Right atrium auricular region (tissue), 2 donors: ENCODE data around the gene SLC25A51. TPM values are rescaled to one million over a fixed set of nuclear protein-coding genes. Genes with fewer than 3 reads are reported as not detected.

Source experiments
- DNase-seq: peaks from one replicate; pipeline ENCODE4 v3.0.0-alpha.2; 2019; ENCODE audit warnings: low spot score
- H3K27ac ChIP-seq, 2 donors: fragments of 200-600 bp; sonication (generic); 1 replicate in 1 of 2; 2 replicates in 1 of 2; pipeline ENCODE4 v1.5.1; 2016 to 2019
- H3K27me3 ChIP-seq, 2 donors: fragments of 200-600 bp; sonication (generic); one replicate each; pipeline versions ENCODE4 v1.5.1 to v1.6.0; 2017 to 2019
- H3K36me3 ChIP-seq: fragments of 200-600 bp; sonication (generic); one replicate; pipeline ENCODE4 v1.5.1; 2016
- H3K4me1 ChIP-seq, 2 donors: fragments of 200-600 bp; sonication (generic); one replicate each; pipeline versions ENCODE4 v1.5.1 to v1.6.0; 2017 to 2019
- H3K4me3 ChIP-seq, 2 donors: fragments of 200-600 bp; sonication (generic); 1 replicate in 1 of 2; 2 replicates in 1 of 2; pipeline ENCODE4 v1.5.1; 2017 to 2019; ENCODE audit warnings: mild to moderate bottlenecking in 1 of 2, moderate library complexity in 1 of 2
- H3K9me3 ChIP-seq, 2 donors: fragments of 200-600 bp; sonication (generic); one replicate each; pipeline ENCODE4 v1.5.1; 2019
- CTCF ChIP-seq, 2 donors: fragments of 200-600 bp; sonication (generic); IDR thresholded peaks; one replicate each; pipeline ENCODE4 v1.5.1; 2019; ENCODE audit warnings: antibody characterized with exemption in 2 of 2
- total RNA-seq, 2 donors: library from RNA; depleted of rRNA; stranded (reverse); fragments of >200 nt; gene quantifications; one replicate each; pipeline ENCODE4 v1.1.0, GENCODE V29; 2016

SLC25A51 gene
- total RNA-seq, 2 donors from 2014 or later = 23.5 to 27.1 TPM

- H3K27me3 ChIP-seq = no peaks in the 10 kb centered on the region
- H3K27ac ChIP-seq = no peak overlapping the region
- H3K9me3 ChIP-seq = no peaks in the 10 kb centered on the region
- DNase-seq = no peak
- no peak for TF ChIP-seq CTCF (IDR thresholded peaks at IDR 0.05)
- no peaks in the 10 kb centered on the region for H3K36me3 ChIP-seq
- no peak overlapping the region for H3K4me3 ChIP-seq
- peaks cover 0 to 49% of the 10 kb centered on the region in 2 donors for H3K4me1 ChIP-seq
Measured at GRCh38 chr9:37927132-37927531, 23.2 kb upstream of the SLC25A51 start.

- no peak overlapping the region for H3K4me3 ChIP-seq
Measured at GRCh38 chr9:37926737-37927118, 22.8 kb upstream of the SLC25A51 start.

GRCh38 chr9:37925786-37926736, 22.1 kb upstream of the SLC25A51 start:
- no peak for DNase-seq
- Histone ChIP-seq H3K27me3 (no peaks in the 10 kb centered on the region), H3K36me3 (no peaks in the 10 kb centered on the region), H3K4me1 (peaks cover 0 to 60% of the 10 kb centered on the region in 2 donors), H3K4me3 (no peak overlapping the region), H3K9me3 (no peaks in the 10 kb centered on the region), H3K27ac (no peak overlapping the region)
- no peak for TF ChIP-seq CTCF (IDR thresholded peaks at IDR 0.05)

More at GRCh38 chr9:37926737-37927118, 22.8 kb upstream of the SLC25A51 start:
- Histone ChIP-seq H3K36me3 (no peaks in the 10 kb centered on the region), H3K4me1 (peaks cover 0 to 53% of the 10 kb centered on the region in 2 donors), H3K9me3 (no peaks in the 10 kb centered on the region), H3K27ac (no peak overlapping the region), H3K27me3 (no peaks in the 10 kb centered on the region)
- TF ChIP-seq CTCF (IDR thresholded peaks at IDR 0.05) = no peak
- no peak for DNase-seq

GRCh38 chr9:37925006-37925405, 21.1 kb upstream of the SLC25A51 start:
- no peak for TF ChIP-seq CTCF (IDR thresholded peaks at IDR 0.05)
- H3K4me3 ChIP-seq = no peak overlapping the region
- H3K27me3 ChIP-seq = no peaks in the 10 kb centered on the region
- H3K36me3 ChIP-seq = no peaks in the 10 kb centered on the region
- no peaks in the 10 kb centered on the region for H3K9me3 ChIP-seq
- peaks cover 0 to 69% of the 10 kb centered on the region in 2 donors for H3K4me1 ChIP-seq
- no peak for DNase-seq
- H3K27ac ChIP-seq = no peak overlapping the region

- no peak for DNase-seq
- no peak for TF ChIP-seq CTCF (IDR thresholded peaks at IDR 0.05)
- H3K9me3 ChIP-seq = no peaks in the 10 kb centered on the region
- peaks cover 0 to 66% of the 10 kb centered on the region in 2 donors for H3K4me1 ChIP-seq
- H3K36me3 ChIP-seq = peaks cover 2% of the 10 kb centered on the region
- no peak overlapping the region for H3K27ac ChIP-seq
- H3K27me3 ChIP-seq = no peaks in the 10 kb centered on the region
- no peak overlapping the region for H3K4me3 ChIP-seq
Measured at GRCh38 chr9:37924538-37924937, 20.6 kb upstream of the SLC25A51 start.
